ENCODE results near the gene PTPN13. TPM values are rescaled to one million over a fixed set of nuclear protein-coding genes. Genes with fewer than 3 reads are reported as not detected.
A peak's percentile ranks its signal among the peaks of the same experiment; 100 is the strongest.

PTPN13 gene
- 39.0 and 41.3 TPM in 2 replicates for total RNA-seq

- peak; percentile 95 for DNase-seq (ENCODE audit: low read depth)
- no peak for FAIRE-seq
- H3K36me3 ChIP-seq (ENCODE audit: control insufficient read depth, insufficient read depth, low read length), result no peaks in the 10 kb centered on the region
- TF ChIP-seq CTCF (IDR thresholded peaks at IDR 0.05; ENCODE audit: insufficient read depth, low read length, severe bottlenecking), result no peak
- peak within 1 kb of the TSS; percentile 76 for H3K4me3 ChIP-seq (ENCODE audit: low read depth, low read length)
- H3K27me3 ChIP-seq (ENCODE audit: control insufficient read depth, insufficient read depth, low read length), result no peaks in the 10 kb centered on the region
Measured at GRCh38 chr4:86593688-86594558, at the start of gene PTPN13. TSS of gene PTPN13 (plus strand) at chr4:86594315. CDS start at chr4:86635257, 40,942 bp downstream.

DNA sequence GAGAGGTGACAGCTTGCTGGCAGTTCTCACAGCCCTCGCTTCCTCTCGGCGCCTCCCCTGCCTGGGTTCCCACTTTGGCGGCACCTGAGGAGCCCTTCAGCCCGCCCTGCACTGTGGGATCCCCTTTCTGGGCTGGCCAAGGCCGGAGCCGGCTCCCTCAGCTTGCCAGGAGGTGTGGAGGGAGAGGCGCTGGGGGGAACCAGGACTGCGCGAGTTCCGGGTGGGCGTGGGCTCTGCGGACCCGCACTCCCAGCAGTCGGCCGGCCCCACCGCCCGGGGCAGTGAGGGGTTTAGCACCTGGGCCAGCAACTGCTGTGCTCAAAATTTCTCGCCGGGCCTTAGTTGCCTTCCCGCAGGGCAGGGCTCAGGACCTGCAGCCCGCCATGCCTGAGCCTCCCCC is 47.0 kb upstream of the PTPN13 start:
- Histone ChIP-seq H3K36me3 (ENCODE audit: control insufficient read depth, insufficient read depth, low read length) (no peaks in the 10 kb centered on the region), H3K27me3 (ENCODE audit: control insufficient read depth, insufficient read depth, low read length) (no peaks in the 10 kb centered on the region), H3K4me3 (ENCODE audit: low read depth, low read length) (no peak overlapping the region)
- TF ChIP-seq CTCF (IDR thresholded peaks at IDR 0.05; ENCODE audit: insufficient read depth, low read length, severe bottlenecking), result no peak
- DNase-seq (ENCODE audit: low read depth), result no peak
- FAIRE-seq, result no peak

DNA sequence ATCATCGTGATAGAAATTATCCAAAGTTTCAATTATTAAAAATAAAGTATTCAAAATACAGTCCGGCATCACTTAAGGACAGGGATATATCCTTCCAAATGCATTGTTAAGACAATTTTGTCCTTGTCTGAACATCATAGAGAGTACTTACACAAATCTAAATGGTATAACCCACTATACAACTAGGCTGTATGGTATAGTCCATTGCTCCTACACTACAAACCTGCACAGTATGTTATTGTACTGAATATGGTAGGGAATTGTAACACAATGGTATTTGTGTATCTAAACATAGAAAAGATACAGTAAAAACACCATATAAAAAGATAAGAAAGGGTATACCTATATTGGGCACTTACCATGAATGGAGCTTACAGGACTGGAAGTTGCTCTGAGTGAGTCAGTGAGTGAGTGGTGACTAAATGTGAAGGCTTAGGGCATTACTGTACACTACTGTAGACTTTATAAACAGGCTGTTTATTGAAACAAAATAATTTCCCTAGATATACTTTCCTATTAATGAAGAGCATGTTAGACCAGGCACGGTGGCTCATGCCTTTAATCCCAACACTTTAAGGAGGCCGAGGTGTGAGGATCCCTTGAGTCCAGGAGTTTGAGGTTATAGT is 44.8 kb upstream of the PTPN13 start:
- FAIRE-seq (no peak), DNase-seq (ENCODE audit: low read depth) (peak; percentile 85)

GRCh38 chr4:86551387-86551786 is 42.7 kb upstream of the PTPN13 start:
- Histone ChIP-seq H3K27me3 (ENCODE audit: control insufficient read depth, insufficient read depth, low read length) (no peaks in the 10 kb centered on the region), H3K4me3 (ENCODE audit: low read depth, low read length) (no peak overlapping the region), H3K36me3 (ENCODE audit: control insufficient read depth, insufficient read depth, low read length) (no peaks in the 10 kb centered on the region)
- no peak for TF ChIP-seq CTCF (IDR thresholded peaks at IDR 0.05; ENCODE audit: insufficient read depth, low read length, severe bottlenecking)
- DNase-seq (ENCODE audit: low read depth), result no peak
- FAIRE-seq, result no peak

More for the DNA sequence above, 44.8 kb upstream of the PTPN13 start:
- no peaks in the 10 kb centered on the region for H3K27me3 ChIP-seq (ENCODE audit: control insufficient read depth, insufficient read depth, low read length)
- TF ChIP-seq CTCF (IDR thresholded peaks at IDR 0.05; ENCODE audit: insufficient read depth, low read length, severe bottlenecking), result no peak
- no peak overlapping the region for H3K4me3 ChIP-seq (ENCODE audit: low read depth, low read length)
- no peaks in the 10 kb centered on the region for H3K36me3 ChIP-seq (ENCODE audit: control insufficient read depth, insufficient read depth, low read length)

- DNase-seq (ENCODE audit: low read depth), result no peak
- no peak for FAIRE-seq
- Histone ChIP-seq H3K27me3 (ENCODE audit: control insufficient read depth, insufficient read depth, low read length) (no peaks in the 10 kb centered on the region), H3K36me3 (ENCODE audit: control insufficient read depth, insufficient read depth, low read length) (no peaks in the 10 kb centered on the region), H3K4me3 (ENCODE audit: low read depth, low read length) (no peak overlapping the region)
- no peak for TF ChIP-seq CTCF (IDR thresholded peaks at IDR 0.05; ENCODE audit: insufficient read depth, low read length, severe bottlenecking)
Measured at GRCh38 chr4:86554646-86555045, 39.5 kb upstream of the PTPN13 start.

Data from bronchial epithelial cell (primary cell).